8988T (cell line): ENCODE measurements around the gene CADPS2.
"Not testable (repeated sequence)": the region's sequence is repeated elsewhere in the genome, so short reads cannot be mapped to it uniquely, and the experiment has no call there.

Experiments
- DNase-seq: peaks from one replicate; pipeline ENCODE4 v3.0.0; 2011

Gene CADPS2

GRCh38 chr7:122658856-122659255 is 227.4 kb downstream of the CADPS2 start:
- DNase-seq: no peak

- no peak for DNase-seq
These were observed 232.6 kb downstream of the CADPS2 start for GRCh38 chr7:122653685-122654084.

- no peak for DNase-seq
These were observed 233.4 kb downstream of the CADPS2 start for GRCh38 chr7:122652876-122653275.

GRCh38 chr7:122651451-122651850 is 234.8 kb downstream of the CADPS2 start:
- no peak for DNase-seq

GRCh38 chr7:122643250-122643649 is 243.0 kb downstream of the CADPS2 start:
- DNase-seq: no peak

GRCh38 chr7:122638459-122638858 is 247.8 kb downstream of the CADPS2 start:
- no peak for DNase-seq

GRCh38 chr7:122637784-122638183 is 248.5 kb downstream of the CADPS2 start:
- no peak for DNase-seq

- DNase-seq: not testable (repeated sequence)
These were observed 250.8 kb downstream of the CADPS2 start for GRCh38 chr7:122635481-122635880.

- no peak for DNase-seq
These were observed 252.8 kb downstream of the CADPS2 start for GRCh38 chr7:122633472-122633871.

GRCh38 chr7:122632238-122632637 is 254.0 kb downstream of the CADPS2 start:
- DNase-seq: no peak

GRCh38 chr7:122629412-122629953 is 256.8 kb downstream of the CADPS2 start:
- no peak for DNase-seq

- DNase-seq: no peak
These were observed 257.4 kb downstream of the CADPS2 start for GRCh38 chr7:122628651-122629411.

GRCh38 chr7:122626785-122627184 is 259.5 kb downstream of the CADPS2 start:
- no peak for DNase-seq

GRCh38 chr7:122622682-122623081 is 263.6 kb downstream of the CADPS2 start:
- no peak for DNase-seq

- DNase-seq: no peak
These were observed 266.6 kb downstream of the CADPS2 start for GRCh38 chr7:122619664-122620063.

- DNase-seq: no peak
These were observed 267.6 kb downstream of the CADPS2 start for GRCh38 chr7:122618585-122619189.

GRCh38 chr7:122616951-122617350 is 269.3 kb downstream of the CADPS2 start:
- DNase-seq: no peak

GRCh38 chr7:122605929-122606328 is 280.3 kb downstream of the CADPS2 start:
- DNase-seq: no peak

GRCh38 chr7:122604251-122604650 is 282.0 kb downstream of the CADPS2 start:
- DNase-seq: no peak

- DNase-seq: no peak
These were observed 283.5 kb downstream of the CADPS2 start for GRCh38 chr7:122602800-122603199.

GRCh38 chr7:122600630-122601029 is 285.6 kb downstream of the CADPS2 start:
- no peak for DNase-seq

GRCh38 chr7:122600042-122600441 is 286.2 kb downstream of the CADPS2 start:
- no peak for DNase-seq

GRCh38 chr7:122597277-122597676 is 289.0 kb downstream of the CADPS2 start:
- no peak for DNase-seq

GRCh38 chr7:122595885-122596284 is 290.4 kb downstream of the CADPS2 start:
- no peak for DNase-seq
